HG03460 (cell line): ENCODE measurements around the gene EVA1B.

ENCODE experiments used
- ATAC-seq: cut with Tn5 transposase; IDR thresholded peaks from one replicate; pipeline ENCODE4 v1.9.1; 2021; ENCODE audit not compliant: unreplicated experiment

EVA1B gene

GRCh38 chr1:36346741-36347370, 23.4 kb upstream of the EVA1B start:
- ATAC-seq, result no peak

GRCh38 chr1:36345353-36345752, 21.9 kb upstream of the EVA1B start:
- no peak for ATAC-seq

GRCh38 chr1:36344395-36344680, 20.9 kb upstream of the EVA1B start:
- no peak for ATAC-seq

- ATAC-seq, result no peak
Measured at GRCh38 chr1:36343651-36344394, 20.4 kb upstream of the EVA1B start.

DNA sequence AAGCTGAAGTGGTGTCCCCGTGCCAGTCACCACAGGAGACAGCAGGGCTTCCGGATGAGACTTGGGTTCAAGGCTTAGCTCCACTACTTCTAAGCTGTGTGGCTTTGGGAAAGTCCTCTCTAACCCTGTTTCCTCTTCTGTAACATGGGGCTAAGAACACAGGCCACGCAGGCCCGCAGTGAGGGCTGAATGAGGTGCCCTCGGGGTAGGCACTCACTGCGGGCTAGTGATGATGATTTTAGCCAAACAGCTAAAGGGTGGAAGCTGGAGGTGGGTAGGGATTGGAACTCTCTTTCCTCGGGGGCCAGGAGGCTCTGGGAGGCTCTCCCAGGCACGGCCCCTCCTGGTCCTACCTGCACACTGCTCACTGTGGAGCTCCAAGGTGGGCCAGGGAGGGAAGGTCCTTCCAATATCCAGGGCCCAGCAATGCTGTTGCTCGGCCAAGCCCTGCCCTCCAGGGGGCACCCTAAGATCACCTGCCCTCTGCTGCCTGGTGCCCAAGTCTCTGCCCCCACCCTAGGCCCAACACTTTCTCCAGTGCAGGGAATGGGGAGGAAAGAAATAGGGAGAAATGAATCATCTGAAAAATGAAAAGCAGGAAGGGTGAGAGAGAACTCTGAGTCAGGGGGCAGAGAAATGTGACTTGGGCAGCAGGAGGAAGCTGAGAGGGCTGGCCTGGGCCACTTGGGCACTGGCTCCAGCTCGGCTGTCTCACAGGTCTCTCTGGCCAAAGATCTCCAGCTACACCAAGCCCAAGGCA, 19.2 kb upstream of the EVA1B start:
- ATAC-seq, result no peak

DNA sequence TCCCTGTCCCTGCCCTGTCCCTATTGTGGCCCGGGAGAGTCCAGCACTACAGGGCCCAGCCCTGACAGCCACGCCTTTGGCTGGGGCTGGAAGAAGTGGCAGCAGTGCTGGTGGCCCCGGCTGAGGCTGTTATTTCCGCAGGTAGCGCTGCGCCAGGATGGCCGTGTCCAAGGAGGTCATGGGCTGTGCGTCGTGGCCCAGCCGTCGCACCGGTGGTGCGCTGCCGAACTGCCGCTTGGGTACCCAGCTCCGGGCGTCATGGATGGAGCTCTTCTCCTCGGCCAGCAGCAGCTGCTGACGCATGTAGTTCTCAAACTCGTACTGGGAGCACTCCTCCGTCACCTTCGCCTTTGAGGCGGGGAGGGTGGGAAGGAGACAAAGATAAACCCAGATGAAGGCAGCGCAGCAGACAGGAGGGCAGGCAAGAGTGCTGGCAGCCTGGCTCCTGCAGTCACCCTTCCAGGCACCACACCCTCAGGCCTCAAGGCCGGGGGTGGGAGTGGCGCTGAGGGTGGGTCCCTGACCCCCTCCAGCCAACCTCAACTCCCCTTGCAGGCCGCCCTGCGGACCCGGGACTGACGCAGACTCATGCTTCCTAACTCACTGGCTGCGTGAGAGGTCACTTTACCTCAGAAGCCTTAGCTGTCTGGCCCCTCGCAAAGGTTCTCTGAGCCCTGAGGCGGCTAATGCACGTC, 18.3 kb upstream of the EVA1B start:
- no peak for ATAC-seq

DNA sequence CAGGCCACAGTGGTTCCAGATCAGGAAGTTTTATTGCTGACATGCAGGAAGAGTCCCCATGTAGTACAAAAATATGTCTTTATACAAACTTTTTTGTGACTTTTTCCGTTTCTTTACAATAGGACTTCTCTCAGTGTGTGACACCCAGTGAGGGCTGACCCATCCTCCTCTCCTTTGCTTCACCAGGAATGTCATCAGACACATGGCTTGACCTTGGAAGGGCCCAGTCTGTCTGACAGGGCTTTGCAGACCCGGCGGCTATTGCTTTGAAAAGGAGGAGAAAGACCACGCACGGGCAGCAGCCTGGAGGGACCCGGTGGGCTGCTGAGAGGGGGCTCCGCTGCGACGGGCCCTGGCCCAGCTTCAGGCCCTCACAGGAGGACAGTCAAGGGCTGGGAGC, 16.2 kb upstream of the EVA1B start:
- no peak for ATAC-seq

GRCh38 chr1:36339215-36339614, 15.8 kb upstream of the EVA1B start:
- ATAC-seq, result no peak

GRCh38 chr1:36337830-36338229, 14.4 kb upstream of the EVA1B start:
- ATAC-seq, result no peak

DNA sequence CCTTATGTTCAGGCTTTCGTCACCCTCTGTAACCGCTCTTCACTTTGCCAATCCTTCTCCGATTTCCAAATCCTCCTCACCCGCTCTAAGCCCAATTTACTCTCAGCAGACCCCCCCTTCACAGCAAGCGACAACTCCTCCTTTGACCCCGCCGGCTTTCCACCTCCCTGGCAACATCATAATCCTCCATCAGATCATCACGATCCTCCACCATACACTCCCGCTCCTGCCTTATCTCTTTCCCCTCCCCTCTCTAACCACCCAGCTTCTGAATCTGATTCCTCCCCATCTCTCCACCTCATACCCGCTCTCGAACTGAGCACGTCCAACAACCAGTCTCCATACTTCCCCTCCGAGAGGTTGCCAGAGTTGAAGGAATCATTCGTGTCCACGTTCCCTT, 7.5 kb upstream of the EVA1B start:
- no peak for ATAC-seq

DNA sequence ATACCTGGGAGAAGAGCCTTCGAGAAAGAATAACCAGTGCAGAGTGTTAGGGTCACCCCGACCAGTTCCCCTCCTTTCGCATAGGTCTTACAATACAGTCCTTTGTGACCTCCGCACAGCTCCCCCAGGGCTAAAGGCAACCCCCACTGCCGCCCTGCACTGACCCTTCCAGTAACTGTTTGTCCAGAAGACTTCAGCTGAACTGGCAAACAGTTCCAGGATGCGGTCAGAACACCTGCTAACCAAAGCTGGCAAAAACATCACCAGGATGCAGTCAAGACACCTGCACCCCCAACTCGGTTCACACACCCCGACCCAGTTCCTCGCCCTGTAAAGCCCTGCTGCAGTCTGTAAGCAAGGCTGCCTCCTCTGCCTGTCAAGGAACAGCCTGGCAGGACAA, 6.4 kb upstream of the EVA1B start:
- no peak for ATAC-seq

DNA sequence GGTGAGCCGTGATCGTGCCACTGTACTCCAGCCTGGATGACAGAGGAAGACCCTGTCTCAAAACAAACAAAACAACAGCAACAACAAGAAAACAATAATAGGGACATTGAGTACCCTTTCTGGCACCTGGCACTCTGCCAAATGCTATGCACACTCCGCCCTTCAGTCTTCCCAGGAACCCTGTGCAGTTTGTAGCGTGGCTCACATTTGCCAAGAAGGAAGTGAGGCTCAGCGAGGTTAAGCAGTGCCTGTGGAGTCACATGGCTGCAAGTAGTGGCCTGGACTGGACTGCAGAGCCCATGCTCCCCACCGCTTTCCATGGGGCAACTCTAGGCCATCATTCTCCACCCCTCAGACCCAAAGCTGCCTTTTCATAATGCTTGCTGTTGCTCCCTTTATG, 5.3 kb upstream of the EVA1B start:
- no peak for ATAC-seq

- no peak for ATAC-seq
Measured at GRCh38 chr1:36328088-36328480, 4.6 kb upstream of the EVA1B start.

DNA sequence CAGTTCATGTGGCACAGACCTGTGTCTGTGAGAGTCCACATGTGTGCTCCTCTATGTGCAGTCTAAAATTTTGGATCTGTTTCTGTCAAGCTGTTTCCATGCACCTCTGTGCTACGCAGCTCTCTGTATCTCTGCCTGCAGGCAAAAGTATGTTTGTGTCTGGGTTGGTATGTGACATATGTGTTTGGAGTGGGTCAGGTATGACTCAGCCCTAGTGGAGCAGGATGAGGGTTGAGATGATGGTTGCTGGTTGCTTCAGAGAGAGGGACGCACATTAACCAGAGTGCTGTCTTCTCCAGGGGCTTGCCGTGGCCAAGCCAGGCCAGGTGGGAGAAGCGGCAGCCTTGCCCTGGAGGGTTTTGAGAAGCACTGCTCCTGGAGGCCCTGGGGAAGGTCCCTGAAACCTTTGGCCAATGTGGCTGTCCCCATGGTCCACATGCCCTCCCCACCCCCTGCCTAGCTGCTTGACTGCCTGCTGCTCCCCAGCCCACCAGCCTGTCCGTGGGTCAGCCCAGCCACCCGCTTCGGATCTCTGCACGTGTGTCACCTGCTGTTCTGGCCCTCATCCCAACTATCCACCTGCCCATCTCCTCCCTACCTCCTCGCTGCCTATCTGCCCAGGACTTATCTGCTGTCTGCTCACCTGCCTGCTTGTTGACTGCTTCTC, 4.1 kb upstream of the EVA1B start:
- no peak for ATAC-seq

DNA sequence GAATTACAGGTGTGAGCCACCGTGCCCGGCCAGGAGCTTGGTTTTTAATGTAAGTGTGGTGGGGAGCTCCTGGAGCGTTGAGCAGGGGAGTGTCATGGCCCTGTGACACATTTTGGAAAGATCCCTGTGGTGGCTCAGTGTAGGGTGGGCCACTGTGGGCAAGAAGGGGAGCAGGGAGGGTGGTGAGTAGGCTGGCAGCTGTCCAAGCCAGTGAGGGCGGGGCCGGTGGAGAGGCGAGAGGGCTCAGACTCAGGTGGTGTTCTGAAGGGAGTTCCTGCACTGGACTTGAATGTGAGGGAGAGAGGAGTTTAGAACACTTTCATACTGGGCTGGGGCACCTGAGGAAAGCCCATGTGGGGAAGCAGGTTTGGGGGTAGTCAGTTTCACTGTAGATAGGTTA, 3.1 kb upstream of the EVA1B start:
- ATAC-seq, result no peak

DNA sequence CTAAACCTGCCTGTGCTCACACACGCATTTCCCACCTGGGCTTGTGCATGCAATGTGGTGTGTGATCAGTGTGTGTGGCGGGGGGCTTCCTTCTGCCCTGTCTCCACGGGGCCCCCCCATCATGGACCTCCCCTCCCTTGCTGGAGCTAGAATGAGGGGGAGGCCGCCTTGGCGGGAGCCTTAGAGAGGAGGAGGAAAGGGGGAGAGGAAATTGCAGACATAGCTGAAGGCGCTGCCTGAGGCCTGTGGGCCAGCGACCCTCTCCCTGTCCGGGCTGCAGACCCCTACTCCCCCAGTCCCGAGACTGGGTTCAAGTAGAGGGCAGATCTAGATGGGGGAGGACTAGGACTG, 883 bp upstream of the EVA1B start:
- ATAC-seq, result no peak

DNA sequence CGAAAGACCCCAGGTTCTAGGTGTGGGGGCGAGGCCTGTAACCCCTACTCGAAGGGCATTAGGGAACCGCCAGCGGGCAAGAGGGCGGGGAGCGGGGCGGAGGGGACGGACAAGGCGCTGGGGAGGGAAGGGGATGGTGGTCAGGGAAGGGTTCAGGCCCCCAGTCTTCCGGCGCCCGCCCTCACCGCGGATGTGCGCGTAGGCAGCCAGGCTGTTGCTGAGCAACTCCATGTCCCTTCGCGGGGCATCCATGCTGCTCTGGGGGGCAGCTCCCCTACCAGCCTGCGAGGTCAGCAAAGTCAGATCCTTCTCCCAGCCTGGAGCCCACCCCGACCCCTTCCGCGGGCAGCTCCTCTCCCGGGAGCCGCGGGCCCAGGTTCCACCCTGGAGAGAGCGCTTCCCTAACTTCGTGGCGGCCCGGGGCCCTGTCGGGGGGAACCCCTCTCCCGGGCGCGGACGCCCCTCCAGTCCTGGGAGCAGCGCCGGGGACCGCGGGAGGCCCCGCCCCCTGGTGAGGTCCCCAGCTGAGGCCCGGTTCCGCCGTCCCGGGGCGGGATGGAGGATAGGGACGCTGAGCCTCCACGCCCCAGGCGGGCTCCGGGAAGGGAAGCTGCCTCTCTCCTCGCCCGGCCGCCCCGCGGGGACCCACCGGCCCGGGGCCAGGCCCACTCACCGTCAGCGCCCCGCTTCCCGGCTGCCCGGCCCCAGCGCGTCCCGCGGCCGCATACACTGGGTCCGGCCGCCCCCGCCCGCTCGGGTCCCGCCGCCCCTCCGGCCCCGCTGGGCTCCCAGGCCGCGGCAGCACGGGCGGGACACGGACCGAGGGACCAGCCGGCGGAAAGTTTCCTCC, 434 bp downstream of the EVA1B start:
- ATAC-seq, result no peak

DNA sequence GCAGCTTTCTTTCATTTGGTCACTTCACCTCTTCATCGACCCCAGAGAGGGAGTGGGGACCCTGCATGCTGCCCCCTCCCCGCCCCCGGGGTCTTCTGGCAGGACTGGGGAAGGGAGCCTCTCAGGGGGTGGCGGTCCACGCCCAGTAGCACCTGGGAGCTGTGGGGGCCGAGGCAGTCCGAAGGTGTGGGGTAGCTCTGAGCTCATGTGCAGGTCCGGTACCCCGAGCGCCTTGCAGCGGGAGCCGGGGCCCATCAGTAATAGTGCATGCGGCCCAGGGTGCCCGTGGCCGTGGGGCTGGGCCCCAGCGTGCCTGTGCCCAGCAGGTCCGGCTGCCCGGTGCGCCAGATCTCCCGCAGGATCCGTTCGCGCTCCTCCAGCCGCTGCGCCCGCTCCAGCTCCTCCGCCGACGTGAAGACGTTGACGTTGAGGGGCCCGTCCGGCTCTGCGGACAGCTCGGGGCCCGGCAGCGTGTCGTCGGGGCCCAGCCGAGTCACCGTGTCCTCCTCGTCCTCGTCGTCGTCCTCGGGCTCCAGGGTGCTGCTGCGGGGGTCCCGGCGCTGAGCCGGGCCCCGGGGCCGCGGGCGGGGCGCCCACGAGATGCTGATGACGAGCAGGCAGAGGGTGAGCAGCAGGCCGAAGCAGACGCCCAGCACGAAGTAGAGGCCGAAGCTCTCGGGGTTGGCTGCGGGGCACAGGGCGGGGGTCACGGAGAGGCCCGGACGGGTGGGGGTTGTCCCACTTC, 1.2 kb downstream of the EVA1B start:
- ATAC-seq, result no peak

- no peak for ATAC-seq
Measured at GRCh38 chr1:36321119-36321951, 2.1 kb downstream of the EVA1B start.
